ENCODE data around the gene ATP5F1E. TPM values are rescaled to one million over a fixed set of nuclear protein-coding genes. Genes with fewer than 3 reads are reported as not detected.

ATP5F1E gene
- total RNA-seq, 1 experiment from 2014 or later: 84.8 TPM

DNA sequence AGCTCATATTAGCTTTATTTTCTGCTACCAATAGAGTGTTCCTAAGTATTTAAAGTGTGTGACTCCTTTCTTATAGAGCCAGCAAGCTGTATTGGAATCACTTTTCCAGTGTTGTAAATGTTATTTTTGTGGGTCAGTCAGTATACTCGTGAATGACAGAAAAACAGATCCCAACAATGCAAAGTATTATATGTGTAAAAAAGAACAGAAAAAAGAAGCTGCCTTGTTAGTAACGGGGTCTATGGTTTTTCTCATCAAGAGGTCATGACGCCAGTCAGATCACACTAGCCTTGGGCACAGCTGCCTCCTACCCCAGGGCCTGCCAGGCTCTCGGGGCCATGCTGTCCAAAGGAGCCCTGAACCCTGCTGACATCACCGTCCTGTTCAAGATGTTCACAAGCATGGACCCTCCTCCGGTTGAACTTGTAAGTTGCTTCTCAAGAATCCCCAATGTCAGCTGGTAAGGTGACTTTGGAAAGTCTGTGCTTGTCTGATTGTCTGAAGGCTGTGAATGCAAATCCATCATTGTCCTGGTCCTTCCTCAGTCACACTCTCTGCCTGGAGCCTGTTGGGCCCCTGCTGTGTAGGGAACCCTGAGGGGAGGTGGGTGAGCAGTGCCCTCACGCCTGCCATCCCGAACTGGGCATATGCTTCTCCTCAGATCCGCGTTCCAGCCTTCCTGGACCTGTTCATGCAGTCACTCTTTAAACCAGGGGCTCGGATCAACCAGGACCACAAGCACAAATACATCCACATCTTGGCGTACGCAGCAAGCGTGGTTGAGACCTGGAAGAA is 41.3 kb downstream of the ATP5F1E start:
- H3K4me2 ChIP-seq: no peak overlapping the region
- no peaks in the 10 kb centered on the region for H3K9me2 ChIP-seq (ENCODE audit: insufficient read depth)
- ChIA-PET POLR2A (ENCODE audit: unreplicated experiment) (interaction anchor here (0.6 kb wide), 1 partner anchor 20 kb away, joined by 5 read pairs; no protein-coding TSS in a partner anchor), CTCF (interaction anchor here (0.5 kb wide), 1 partner anchor 530 kb away, joined by 3 read pairs; no protein-coding TSS in a partner anchor)
- H3F3A ChIP-seq (ENCODE audit: insufficient read depth, low read depth): peaks cover 42% of the 10 kb centered on the region
- intact Hi-C loops (cut with micrococcal nuclease; ENCODE audit: unreplicated experiment): no loop called here
- no peak overlapping the region for H3K4me3 ChIP-seq
- H3K9me3 ChIP-seq (ENCODE audit: insufficient read depth, low read depth): no peaks in the 10 kb centered on the region
- peaks cover 8% of the 10 kb centered on the region for H3K79me2 ChIP-seq (ENCODE audit: low read depth)
- no TSS peak for BruUV-seq (replicated peaks)
- peaks cover 17% of the 10 kb centered on the region for H4K20me1 ChIP-seq (ENCODE audit: insufficient read depth)
- peaks cover 67% of the 10 kb centered on the region for H3K36me3 ChIP-seq (ENCODE audit: low read depth)
- no peaks in the 10 kb centered on the region for H3K4me1 ChIP-seq (replicated peaks; ENCODE audit: insufficient read depth)
- no peak for TF ChIP-seq EZH2 (IDR thresholded peaks at IDR 0.05; ENCODE audit: low read depth)
- TF ChIP-seq, protein P1, sequence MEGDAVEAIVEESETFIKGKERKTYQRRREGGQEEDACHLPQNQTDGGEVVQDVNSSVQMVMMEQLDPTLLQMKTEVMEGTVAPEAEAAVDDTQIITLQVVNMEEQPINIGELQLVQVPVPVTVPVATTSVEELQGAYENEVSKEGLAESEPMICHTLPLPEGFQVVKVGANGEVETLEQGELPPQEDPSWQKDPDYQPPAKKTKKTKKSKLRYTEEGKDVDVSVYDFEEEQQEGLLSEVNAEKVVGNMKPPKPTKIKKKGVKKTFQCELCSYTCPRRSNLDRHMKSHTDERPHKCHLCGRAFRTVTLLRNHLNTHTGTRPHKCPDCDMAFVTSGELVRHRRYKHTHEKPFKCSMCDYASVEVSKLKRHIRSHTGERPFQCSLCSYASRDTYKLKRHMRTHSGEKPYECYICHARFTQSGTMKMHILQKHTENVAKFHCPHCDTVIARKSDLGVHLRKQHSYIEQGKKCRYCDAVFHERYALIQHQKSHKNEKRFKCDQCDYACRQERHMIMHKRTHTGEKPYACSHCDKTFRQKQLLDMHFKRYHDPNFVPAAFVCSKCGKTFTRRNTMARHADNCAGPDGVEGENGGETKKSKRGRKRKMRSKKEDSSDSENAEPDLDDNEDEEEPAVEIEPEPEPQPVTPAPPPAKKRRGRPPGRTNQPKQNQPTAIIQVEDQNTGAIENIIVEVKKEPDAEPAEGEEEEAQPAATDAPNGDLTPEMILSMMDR (conservative IDR thresholded peaks at IDR 0.05): no peak
- H2AFZ ChIP-seq: no peak overlapping the region
- DNase-seq: no peak
- H3K27ac ChIP-seq: no peak overlapping the region
- no peaks in the 10 kb centered on the region for H3K27me3 ChIP-seq (ENCODE audit: insufficient read depth, low read depth)

DNA sequence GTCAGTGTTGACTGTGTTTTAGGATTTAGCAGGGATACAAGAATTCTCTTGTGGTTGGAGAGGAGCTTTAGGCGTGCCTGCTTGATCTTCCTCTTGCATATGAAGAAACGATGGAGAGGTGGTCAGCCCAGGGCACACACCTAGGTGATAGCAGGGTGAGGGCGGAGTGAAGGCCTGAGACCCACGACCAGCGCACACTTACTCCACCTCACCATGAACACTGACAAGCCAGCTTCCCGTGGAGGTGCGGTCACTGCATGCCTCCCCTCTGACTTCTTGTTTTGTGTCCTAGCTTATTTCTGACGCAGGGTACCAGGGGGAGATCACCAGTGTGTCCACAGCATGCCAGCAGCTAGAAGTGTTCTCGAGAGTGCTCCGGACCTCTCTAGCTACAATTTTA is 42.9 kb downstream of the ATP5F1E start:
- BruUV-seq (replicated peaks): no TSS peak
- Histone ChIP-seq H2AFZ (no peak overlapping the region), H3K79me2 (ENCODE audit: low read depth) (peaks cover 24% of the 10 kb centered on the region), H4K20me1 (ENCODE audit: insufficient read depth) (peaks cover 25% of the 10 kb centered on the region), H3K36me3 (ENCODE audit: low read depth) (peaks cover 62% of the 10 kb centered on the region), H3K4me1 (replicated peaks; ENCODE audit: insufficient read depth) (no peaks in the 10 kb centered on the region), H3K4me3 (no peak overlapping the region), H3K27me3 (ENCODE audit: insufficient read depth, low read depth) (no peaks in the 10 kb centered on the region), H3K9me2 (ENCODE audit: insufficient read depth) (no peaks in the 10 kb centered on the region), H3K27ac (no peak overlapping the region), H3K9me3 (ENCODE audit: insufficient read depth, low read depth) (no peaks in the 10 kb centered on the region), H3F3A (ENCODE audit: insufficient read depth, low read depth) (peaks cover 28% of the 10 kb centered on the region), H3K4me2 (no peak overlapping the region)
- TF ChIP-seq, protein P1 (conservative IDR thresholded peaks at IDR 0.05): no peak
- TF ChIP-seq EZH2 (IDR thresholded peaks at IDR 0.05; ENCODE audit: low read depth): no peak
- DNase-seq: no peak
- intact Hi-C loops (cut with micrococcal nuclease; ENCODE audit: unreplicated experiment): no loop called here
- POLR2A ChIA-PET (ENCODE audit: unreplicated experiment): no interaction called here
- CTCF ChIA-PET: no interaction called here

DNA sequence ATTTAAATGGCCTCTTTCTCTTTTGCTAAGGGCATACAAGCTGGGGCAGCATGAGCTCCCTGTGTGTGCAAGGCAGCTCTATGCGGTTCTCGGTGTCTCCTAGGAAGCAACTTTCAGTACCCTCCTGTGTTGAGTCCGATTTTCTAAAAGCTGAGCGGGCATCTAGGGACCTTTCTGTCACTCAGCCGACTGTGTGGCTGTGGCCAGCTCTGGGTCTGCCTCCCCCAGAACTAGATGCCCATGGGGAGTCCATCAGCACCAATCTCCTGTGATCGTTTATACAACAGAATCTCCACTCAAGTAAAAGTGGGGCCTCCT is 43.6 kb downstream of the ATP5F1E start:
- no TSS peak for BruUV-seq (replicated peaks)
- no peak for DNase-seq
- H4K20me1 ChIP-seq (ENCODE audit: insufficient read depth): peaks cover 32% of the 10 kb centered on the region
- no peaks in the 10 kb centered on the region for H3K27me3 ChIP-seq (ENCODE audit: insufficient read depth, low read depth)
- no peak overlapping the region for H3K4me3 ChIP-seq
- no peak overlapping the region for H3K4me2 ChIP-seq
- H3K4me1 ChIP-seq (replicated peaks; ENCODE audit: insufficient read depth): no peaks in the 10 kb centered on the region; the same call in 1 of the 2 replicates
- intact Hi-C loops (cut with micrococcal nuclease; ENCODE audit: unreplicated experiment): no loop called here
- H3K27ac ChIP-seq: no peak overlapping the region
- ChIA-PET POLR2A (ENCODE audit: unreplicated experiment) (no interaction called here), CTCF (no interaction called here)
- peaks cover 21% of the 10 kb centered on the region for H3F3A ChIP-seq (ENCODE audit: insufficient read depth, low read depth)
- peaks cover 56% of the 10 kb centered on the region for H3K36me3 ChIP-seq (ENCODE audit: low read depth)
- TF ChIP-seq, protein P1 (conservative IDR thresholded peaks at IDR 0.05): no peak
- no peak for TF ChIP-seq EZH2 (IDR thresholded peaks at IDR 0.05; ENCODE audit: low read depth)
- no peaks in the 10 kb centered on the region for H3K9me3 ChIP-seq (ENCODE audit: insufficient read depth, low read depth)
- no peak overlapping the region for H2AFZ ChIP-seq
- H3K79me2 ChIP-seq (ENCODE audit: low read depth): peaks cover 31% of the 10 kb centered on the region
- no peaks in the 10 kb centered on the region for H3K9me2 ChIP-seq (ENCODE audit: insufficient read depth)

Measured in PC-9 (cell line).